Neural cell (in vitro differentiated cells): ENCODE measurements around the gene BTBD3. TPM values are rescaled to one million over a fixed set of nuclear protein-coding genes. Genes with fewer than 3 reads are reported as not detected.

Source experiments
- H2AFZ ChIP-seq: fragments of 200-600, 300-800 bp; sonication (generic), shearing (Covaris generic); 2 replicates; pipeline ENCODE4 v1.6.0; 2014; ENCODE audit warnings: low read depth, mild to moderate bottlenecking, antibody characterized with exemption, low read length, moderate library complexity
- H3F3A ChIP-seq: fragments of 200-600 bp; shearing (Covaris generic); 2 replicates; pipeline ENCODE4 v1.6.1; 2016; ENCODE audit warnings: mild to moderate bottlenecking, moderate library complexity, mixed read lengths, antibody characterized with exemption, low read length; ENCODE audit not compliant: insufficient read depth, poor library complexity, severe bottlenecking
- H3K27ac ChIP-seq: fragments of 200-600, 300-800 bp; sonication (generic), shearing (Covaris generic); 2 replicates; pipeline ENCODE4 v1.5.1; 2014; ENCODE audit warnings: mild to moderate bottlenecking, low read length, moderate library complexity
- H3K27me3 ChIP-seq: fragments of 300-800, 200-600 bp; sonication (generic), shearing (Covaris generic); 2 replicates; pipeline ENCODE4 v1.6.0; 2014; ENCODE audit warnings: mild to moderate bottlenecking, low read depth, low read length, moderate library complexity; ENCODE audit not compliant: insufficient read depth
- H3K36me3 ChIP-seq: fragments of 300-800, 200-600 bp; sonication (generic), shearing (Covaris generic); 2 replicates; pipeline ENCODE4 v1.5.1; 2014; ENCODE audit warnings: mild to moderate bottlenecking, antibody characterized with exemption, low read length, moderate library complexity; ENCODE audit not compliant: insufficient read depth
- H3K4me2 ChIP-seq: fragments of 300-800, 200-600 bp; sonication (generic), shearing (Covaris generic); 2 replicates; pipeline ENCODE4 v1.6.0; 2014; ENCODE audit warnings: mild to moderate bottlenecking, low read length
- H3K4me3 ChIP-seq: fragments of 300-800, 200-600 bp; sonication (generic), shearing (Covaris generic); 2 replicates; pipeline ENCODE4 v1.5.1; 2014; ENCODE audit warnings: mild to moderate bottlenecking, low read length, moderate library complexity
- H3K79me2 ChIP-seq: fragments of 200-600 bp; shearing (Covaris generic); replicated peaks from 2 replicates; pipeline ENCODE4 v1.6.0; 2014; ENCODE audit warnings: mild to moderate bottlenecking, low read length, moderate library complexity; ENCODE audit not compliant: insufficient read depth
- H3K9ac ChIP-seq: fragments of 300-800, 200-600 bp; sonication (generic), shearing (Covaris generic); 2 replicates; pipeline ENCODE4 v1.6.1; 2016; ENCODE audit warnings: mild to moderate bottlenecking, low read length, mixed read lengths
- H3K9me2 ChIP-seq: fragments of 200-600 bp; shearing (Covaris generic); 2 replicates; pipeline ENCODE4 v1.6.1; 2016; ENCODE audit warnings: mild to moderate bottlenecking, low read length, mixed read lengths; ENCODE audit not compliant: insufficient read depth
- H3K9me3 ChIP-seq: fragments of 200-600, 300-800 bp; sonication (generic), shearing (Covaris generic); 2 replicates; pipeline ENCODE4 v1.6.1; 2016; ENCODE audit warnings: mild to moderate bottlenecking, mixed run types, low read length, moderate library complexity, mixed read lengths
- H4K20me1 ChIP-seq: fragments of 200-600 bp; shearing (Covaris generic); 2 replicates; pipeline ENCODE4 v1.6.1; 2016; ENCODE audit warnings: mild to moderate bottlenecking, mixed run types; ENCODE audit not compliant: insufficient read depth
- EP300 ChIP-seq: fragments of 450-650 bp; conservative IDR thresholded peaks from 2 replicates; pipeline ENCODE4 v1.6.1; 2014; ENCODE audit warnings: antibody characterized with exemption, mild to moderate bottlenecking, moderate library complexity; ENCODE audit not compliant: poor library complexity, severe bottlenecking
- EZH2 ChIP-seq: fragments of 200-600, 300-800 bp; shearing (Covaris generic), sonication (generic); IDR thresholded peaks from 2 replicates; pipeline ENCODE4 v1.6.1; 2014; ENCODE audit warnings: antibody characterized with exemption, low read length, borderline replicate concordance, mild to moderate bottlenecking; ENCODE audit not compliant: insufficient read depth, poor library complexity, severe bottlenecking
- MXI1 ChIP-seq: fragments of 450-650 bp; conservative IDR thresholded peaks from 2 replicates; pipeline ENCODE4 v1.6.1; 2014; ENCODE audit warnings: antibody characterized with exemption, mild to moderate bottlenecking; ENCODE audit not compliant: poor library complexity, severe bottlenecking
- POLR2AphosphoS5 ChIP-seq: IDR thresholded peaks from 2 replicates; pipeline ENCODE4 v1.6.1; 2012
- RAD21 ChIP-seq: fragments of 450-650 bp; conservative IDR thresholded peaks from 2 replicates; pipeline ENCODE4 v1.6.1; 2014; ENCODE audit warnings: antibody characterized with exemption, mild to moderate bottlenecking, moderate library complexity
- SMC3 ChIP-seq: fragments of 450-650 bp; conservative IDR thresholded peaks from 2 replicates; pipeline ENCODE4 v1.6.1; 2014; ENCODE audit warnings: antibody characterized with exemption, mild to moderate bottlenecking, moderate library complexity; ENCODE audit not compliant: poor library complexity
- TAF1 ChIP-seq: IDR thresholded peaks from 2 replicates; pipeline ENCODE4 v1.6.1; 2012; ENCODE audit warnings: low read depth
- polyA plus RNA-seq: library from polyadenylated mRNA; depleted of rRNA; stranded (reverse); fragments of >200 nt; gene quantifications from 2 replicates; pipeline ENCODE4 v1.2.3, GENCODE V29; 2014
- TF ChIP-seq, protein P1 (sequence below): IDR thresholded peaks from 2 replicates; pipeline ENCODE4 v1.6.1; 2012; ENCODE audit warnings: borderline replicate concordance
- TF ChIP-seq, protein P2 (sequence below): fragments of 450-650 bp; IDR thresholded peaks from 2 replicates; pipeline ENCODE4 v1.5.1; 2014; ENCODE audit warnings: antibody characterized with exemption, mild to moderate bottlenecking, moderate library complexity; ENCODE audit not compliant: poor library complexity, severe bottlenecking

Gene BTBD3
- polyA plus RNA-seq, 1 donor from 2014 or later, result 90.0 TPM

DNA sequence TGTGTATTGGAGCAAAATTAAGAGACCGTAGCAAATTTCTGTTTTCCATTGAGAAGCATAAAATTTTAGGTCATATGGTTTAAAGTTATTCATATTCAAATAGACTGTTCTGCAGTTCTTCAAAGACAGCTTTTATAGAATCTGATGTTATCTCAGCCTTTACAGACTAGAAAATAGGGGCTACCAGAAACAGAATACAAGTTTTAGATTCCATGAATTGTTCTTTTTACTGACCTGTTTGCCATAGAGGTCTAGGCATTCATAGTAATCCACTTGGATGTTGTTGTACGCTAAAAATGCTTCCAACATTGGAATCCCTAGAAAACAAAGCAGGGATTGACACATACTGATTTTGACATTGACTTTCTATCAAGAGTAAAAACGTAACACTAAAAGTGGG, 47.3 kb upstream of the BTBD3 start:
- no peaks in the 10 kb centered on the region for H3K27me3 ChIP-seq
- no peaks in the 10 kb centered on the region for H3K79me2 ChIP-seq
- TF ChIP-seq SMC3 (no peak), RAD21 (no peak), POLR2AphosphoS5 (no peak), EZH2 (no peak)
- TF ChIP-seq, protein P1, sequence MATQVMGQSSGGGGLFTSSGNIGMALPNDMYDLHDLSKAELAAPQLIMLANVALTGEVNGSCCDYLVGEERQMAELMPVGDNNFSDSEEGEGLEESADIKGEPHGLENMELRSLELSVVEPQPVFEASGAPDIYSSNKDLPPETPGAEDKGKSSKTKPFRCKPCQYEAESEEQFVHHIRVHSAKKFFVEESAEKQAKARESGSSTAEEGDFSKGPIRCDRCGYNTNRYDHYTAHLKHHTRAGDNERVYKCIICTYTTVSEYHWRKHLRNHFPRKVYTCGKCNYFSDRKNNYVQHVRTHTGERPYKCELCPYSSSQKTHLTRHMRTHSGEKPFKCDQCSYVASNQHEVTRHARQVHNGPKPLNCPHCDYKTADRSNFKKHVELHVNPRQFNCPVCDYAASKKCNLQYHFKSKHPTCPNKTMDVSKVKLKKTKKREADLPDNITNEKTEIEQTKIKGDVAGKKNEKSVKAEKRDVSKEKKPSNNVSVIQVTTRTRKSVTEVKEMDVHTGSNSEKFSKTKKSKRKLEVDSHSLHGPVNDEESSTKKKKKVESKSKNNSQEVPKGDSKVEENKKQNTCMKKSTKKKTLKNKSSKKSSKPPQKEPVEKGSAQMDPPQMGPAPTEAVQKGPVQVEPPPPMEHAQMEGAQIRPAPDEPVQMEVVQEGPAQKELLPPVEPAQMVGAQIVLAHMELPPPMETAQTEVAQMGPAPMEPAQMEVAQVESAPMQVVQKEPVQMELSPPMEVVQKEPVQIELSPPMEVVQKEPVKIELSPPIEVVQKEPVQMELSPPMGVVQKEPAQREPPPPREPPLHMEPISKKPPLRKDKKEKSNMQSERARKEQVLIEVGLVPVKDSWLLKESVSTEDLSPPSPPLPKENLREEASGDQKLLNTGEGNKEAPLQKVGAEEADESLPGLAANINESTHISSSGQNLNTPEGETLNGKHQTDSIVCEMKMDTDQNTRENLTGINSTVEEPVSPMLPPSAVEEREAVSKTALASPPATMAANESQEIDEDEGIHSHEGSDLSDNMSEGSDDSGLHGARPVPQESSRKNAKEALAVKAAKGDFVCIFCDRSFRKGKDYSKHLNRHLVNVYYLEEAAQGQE, result no peak
- TF ChIP-seq, protein P2, sequence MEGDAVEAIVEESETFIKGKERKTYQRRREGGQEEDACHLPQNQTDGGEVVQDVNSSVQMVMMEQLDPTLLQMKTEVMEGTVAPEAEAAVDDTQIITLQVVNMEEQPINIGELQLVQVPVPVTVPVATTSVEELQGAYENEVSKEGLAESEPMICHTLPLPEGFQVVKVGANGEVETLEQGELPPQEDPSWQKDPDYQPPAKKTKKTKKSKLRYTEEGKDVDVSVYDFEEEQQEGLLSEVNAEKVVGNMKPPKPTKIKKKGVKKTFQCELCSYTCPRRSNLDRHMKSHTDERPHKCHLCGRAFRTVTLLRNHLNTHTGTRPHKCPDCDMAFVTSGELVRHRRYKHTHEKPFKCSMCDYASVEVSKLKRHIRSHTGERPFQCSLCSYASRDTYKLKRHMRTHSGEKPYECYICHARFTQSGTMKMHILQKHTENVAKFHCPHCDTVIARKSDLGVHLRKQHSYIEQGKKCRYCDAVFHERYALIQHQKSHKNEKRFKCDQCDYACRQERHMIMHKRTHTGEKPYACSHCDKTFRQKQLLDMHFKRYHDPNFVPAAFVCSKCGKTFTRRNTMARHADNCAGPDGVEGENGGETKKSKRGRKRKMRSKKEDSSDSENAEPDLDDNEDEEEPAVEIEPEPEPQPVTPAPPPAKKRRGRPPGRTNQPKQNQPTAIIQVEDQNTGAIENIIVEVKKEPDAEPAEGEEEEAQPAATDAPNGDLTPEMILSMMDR, result no peak
- H3K9me3 ChIP-seq, result no peaks in the 10 kb centered on the region
- no peak overlapping the region for H2AFZ ChIP-seq
- H3K9ac ChIP-seq, result no peak overlapping the region
- no peaks in the 10 kb centered on the region for H3K9me2 ChIP-seq
- no peaks in the 10 kb centered on the region for H4K20me1 ChIP-seq
- H3K4me3 ChIP-seq, result no peak overlapping the region
- H3K4me2 ChIP-seq, result no peak overlapping the region
- H3K27ac ChIP-seq, result no peak overlapping the region
- no peaks in the 10 kb centered on the region for H3F3A ChIP-seq
- no peaks in the 10 kb centered on the region for H3K36me3 ChIP-seq

DNA sequence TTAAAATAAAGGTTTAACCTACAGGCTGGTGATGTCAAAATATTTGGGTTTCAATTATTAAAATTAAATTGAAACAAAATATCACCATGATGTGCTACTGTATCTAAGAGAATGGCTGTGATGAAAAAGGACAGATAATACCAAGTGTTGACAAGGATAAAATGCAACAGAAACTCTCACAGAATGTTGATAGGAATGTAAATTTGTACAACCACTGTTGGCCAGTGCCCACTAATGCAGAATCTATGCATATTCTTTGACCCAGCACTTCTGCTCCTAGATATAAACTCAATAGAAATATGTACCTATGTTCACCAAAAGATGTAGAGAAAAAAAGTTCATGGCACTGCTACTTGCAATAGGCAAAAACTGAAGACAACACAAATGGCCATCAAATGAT, 41.1 kb upstream of the BTBD3 start:
- TF ChIP-seq EZH2 (no peak), SMC3 (no peak), RAD21 (no peak), POLR2AphosphoS5 (no peak), EP300 (no peak), TAF1 (no peak), MXI1 (no peak)
- TF ChIP-seq, protein P1, result no peak
- TF ChIP-seq, protein P2, result no peak
- H2AFZ ChIP-seq, result no peak overlapping the region
- H3K36me3 ChIP-seq, result no peaks in the 10 kb centered on the region
- no peaks in the 10 kb centered on the region for H3K79me2 ChIP-seq
- H3F3A ChIP-seq, result no peaks in the 10 kb centered on the region
- H3K9me3 ChIP-seq, result no peaks in the 10 kb centered on the region
- no peak overlapping the region for H3K27ac ChIP-seq
- H3K4me3 ChIP-seq, result no peak overlapping the region
- no peaks in the 10 kb centered on the region for H4K20me1 ChIP-seq
- no peak overlapping the region for H3K4me2 ChIP-seq
- no peaks in the 10 kb centered on the region for H3K9me2 ChIP-seq
- H3K9ac ChIP-seq, result no peak overlapping the region
- no peaks in the 10 kb centered on the region for H3K27me3 ChIP-seq
